Fibroblast of lung (primary cell): Measurements from ENCODE around the gene PLEKHB2. TPM values are rescaled to one million over a fixed set of nuclear protein-coding genes. Genes with fewer than 3 reads are reported as not detected.

Experiments
- DNase-seq, 2 donors: peaks; one replicate each; pipeline versions ENCODE4 v3.0.0 to v3.0.0-alpha.2; 2010; ENCODE audit warnings: low read depth in 2 of 2
- H2AFZ ChIP-seq: 2 replicates; pipeline ENCODE4 v1.5.1; 2012; ENCODE audit warnings: low read length, control low read depth, inconsistent platforms
- H3K27ac ChIP-seq: 2 replicates; pipeline ENCODE4 v1.5.1; 2011; ENCODE audit warnings: low read length, control low read depth; ENCODE audit not compliant: insufficient read depth
- H3K27me3 ChIP-seq: 2 replicates; pipeline ENCODE4 v1.5.1; 2011; ENCODE audit warnings: mild to moderate bottlenecking, low read length; ENCODE audit not compliant: control insufficient read depth, insufficient read depth
- H3K36me3 ChIP-seq: 2 replicates; pipeline ENCODE4 v1.5.1; 2011; ENCODE audit warnings: low read length; ENCODE audit not compliant: control insufficient read depth, insufficient read depth
- H3K4me1 ChIP-seq: 2 replicates; pipeline ENCODE4 v1.5.1; 2011; ENCODE audit warnings: low read length; ENCODE audit not compliant: control insufficient read depth, insufficient read depth; ENCODE audit errors: extremely low read depth
- H3K4me2 ChIP-seq: 2 replicates; pipeline ENCODE4 v1.5.1; 2011; ENCODE audit warnings: low read length, control low read depth; ENCODE audit not compliant: insufficient read depth; ENCODE audit errors: extremely low read depth
- H3K4me3 ChIP-seq, 4 experiments: fragments of 200-600 bp in 1 of 4; sonication (generic) in 1 of 4; replicated peaks in 1 of 4; 2 replicates each; pipeline ENCODE4 v1.5.1; 2011 to 2016; ENCODE audit warnings: low read length in 4 of 4, low read depth in 3 of 4, mild to moderate bottlenecking in 3 of 4, control low read depth in 2 of 4, inconsistent platforms in 1 of 4, mixed read lengths in 1 of 4; ENCODE audit not compliant: insufficient read depth in 1 of 4; ENCODE audit errors: control extremely low read depth in 1 of 4
- H3K79me2 ChIP-seq: 2 replicates; pipeline ENCODE4 v1.5.1; 2012; ENCODE audit warnings: mild to moderate bottlenecking, low read length, inconsistent platforms; ENCODE audit not compliant: control insufficient read depth, insufficient read depth
- H3K9ac ChIP-seq: 2 replicates; pipeline ENCODE4 v1.5.1; 2011; ENCODE audit warnings: mild to moderate bottlenecking, low read length, control low read depth; ENCODE audit not compliant: insufficient read depth
- H3K9me3 ChIP-seq: 2 replicates; pipeline ENCODE4 v1.5.1; 2012; ENCODE audit warnings: low read depth, low read length; ENCODE audit not compliant: control insufficient read depth, insufficient read depth
- H4K20me1 ChIP-seq: 2 replicates; pipeline ENCODE4 v1.5.1; 2011; ENCODE audit warnings: low read length; ENCODE audit not compliant: control insufficient read depth, insufficient read depth; ENCODE audit errors: extremely low read depth
- CTCF ChIP-seq, 2 donors: IDR thresholded peaks in 1 of 2; conservative IDR thresholded peaks in 1 of 2; 1 replicate in 1 of 2; 2 replicates in 1 of 2; pipeline ENCODE4 v1.5.1; 2011 to 2012; ENCODE audit warnings: low read length in 2 of 2, control low read depth in 1 of 2, inconsistent platforms in 1 of 2, low read depth in 1 of 2, mild to moderate bottlenecking in 1 of 2
- EZH2 ChIP-seq: IDR thresholded peaks from 2 replicates; pipeline ENCODE4 v1.5.1; 2012; ENCODE audit warnings: low read length, control low read depth, mild to moderate bottlenecking; ENCODE audit errors: missing control alignments
- polyA plus RNA-seq, 2 donors: library from polyadenylated mRNA; depleted of rRNA in 1 of 2; stranded (reverse) in 1 of 2; unstranded in 1 of 2; fragments of >200 nt; gene quantifications; 2 replicates each; pipeline ENCODE4 v1.2.1, GENCODE V29; 2011 to 2012; ENCODE audit warnings: missing spikeins in 1 of 2
- total RNA-seq: library from RNA; depleted of rRNA; stranded (reverse); fragments of >200 nt; gene quantifications from 2 replicates; pipeline ENCODE4 v1.2.1, GENCODE V29; 2014

PLEKHB2 gene
- total and polyA plus RNA-seq, 2 donors (not counting 1 experiment from before 2014, with no cell fraction given): 79.6 to 94.0 TPM

- H3K79me2 ChIP-seq: peaks cover 72% of the 10 kb centered on the region
- no peak for DNase-seq
- H3K27ac ChIP-seq: no peak overlapping the region
- TF ChIP-seq EZH2 (no peak), CTCF (conservative IDR thresholded peaks at IDR 0.05 in 1 of 2, IDR thresholded peaks at IDR 0.05 in 1 of 2; ENCODE audit: low read depth in 1 of 2, low read length in 2 of 2) (no peak)
- H3K4me2 ChIP-seq: no peak overlapping the region
- no peaks in the 10 kb centered on the region for H3K27me3 ChIP-seq
- H4K20me1 ChIP-seq: no peaks in the 10 kb centered on the region
- no peak overlapping the region for H2AFZ ChIP-seq
- H3K9ac ChIP-seq: no peak overlapping the region
- no peak overlapping the region for H3K4me3 ChIP-seq
- H3K9me3 ChIP-seq: no peaks in the 10 kb centered on the region
- H3K36me3 ChIP-seq: peaks cover 13% of the 10 kb centered on the region
- no peaks in the 10 kb centered on the region for H3K4me1 ChIP-seq
Measured at GRCh38 chr2:131081190-131081589, 23.9 kb upstream of the PLEKHB2 start.

GRCh38 chr2:131085646-131086045 lies 19.5 kb upstream of the PLEKHB2 start:
- H3K79me2 ChIP-seq: peaks cover 86% of the 10 kb centered on the region
- H3K9me3 ChIP-seq: no peaks in the 10 kb centered on the region
- H3K4me2 ChIP-seq: no peak overlapping the region
- no peaks in the 10 kb centered on the region for H3K27me3 ChIP-seq
- no peak overlapping the region for H2AFZ ChIP-seq
- no peak overlapping the region for H3K9ac ChIP-seq
- H4K20me1 ChIP-seq: no peaks in the 10 kb centered on the region
- no peak for TF ChIP-seq EZH2
- no peak for TF ChIP-seq CTCF (conservative IDR thresholded peaks at IDR 0.05 in 1 of 2, IDR thresholded peaks at IDR 0.05 in 1 of 2; ENCODE audit: low read depth in 1 of 2, low read length in 2 of 2)
- peaks cover 7% of the 10 kb centered on the region for H3K36me3 ChIP-seq
- H3K4me1 ChIP-seq: no peaks in the 10 kb centered on the region
- peak in 1 of 2 donors; percentile 66 for DNase-seq
- H3K4me3 ChIP-seq: no peak overlapping the region
- H3K27ac ChIP-seq: no peak overlapping the region

GRCh38 chr2:131092458-131093005 lies 12.6 kb upstream of the PLEKHB2 start:
- H3K4me3 ChIP-seq: peak overlapping the region; percentile 56 to 90 (median 86)
- no peaks in the 10 kb centered on the region for H3K27me3 ChIP-seq
- TF ChIP-seq EZH2: no peak
- no peak for TF ChIP-seq CTCF (conservative IDR thresholded peaks at IDR 0.05 in 1 of 2, IDR thresholded peaks at IDR 0.05 in 1 of 2; ENCODE audit: low read depth in 1 of 2, low read length in 2 of 2)
- peaks cover 5% of the 10 kb centered on the region for H3K36me3 ChIP-seq
- no peak for DNase-seq
- H3K4me1 ChIP-seq: no peaks in the 10 kb centered on the region
- peaks cover 52% of the 10 kb centered on the region for H3K79me2 ChIP-seq
- peak overlapping the region; percentile 92 for H3K9ac ChIP-seq
- H4K20me1 ChIP-seq: no peaks in the 10 kb centered on the region
- H3K9me3 ChIP-seq: no peaks in the 10 kb centered on the region
- no peak overlapping the region for H2AFZ ChIP-seq
- peak overlapping the region; percentile 88 for H3K27ac ChIP-seq
- H3K4me2 ChIP-seq: peak overlapping the region; percentile 92
